B cell (primary cell): ENCODE measurements around the gene POFUT1. TPM values are rescaled to one million over a fixed set of nuclear protein-coding genes. Genes with fewer than 3 reads are reported as not detected.
"Not testable (repeated sequence)": the region's sequence is repeated elsewhere in the genome, so short reads cannot be mapped to it uniquely, and the experiment has no call there.

ENCODE experiments used
- ATAC-seq: fragments of 200-7000 bp; cut with Tn5 transposase; one replicate; pipeline ENCODE4 v1.10.0; 2021; ENCODE audit warnings: low read depth, mild to moderate bottlenecking, moderate number of reproducible peaks, moderate library complexity
- CTCF ChIA-PET: fragments of 350-600 bp; sonication (Branson Sonifier 250); formaldehyde crosslinking; loops from one replicate; lab custom pipeline; 2021; ENCODE audit warnings: antibody characterized with exemption, inconsistent platforms; lab: Charles Lee
- POLR2A ChIA-PET: fragments of 350-600 bp; sonication (Branson Sonifier 250); formaldehyde crosslinking; loops from one replicate; lab custom pipeline; 2021; ENCODE audit warnings: antibody characterized with exemption; lab: Charles Lee
- DNase-seq: peaks from one replicate; pipeline ENCODE4 v3.0.0; 2013
- H2AFZ ChIP-seq: 2 replicates; pipeline ENCODE4 v1.6.1; 2012; ENCODE audit warnings: mild to moderate bottlenecking, low read depth, low read length; ENCODE audit not compliant: insufficient read depth, poor library complexity, severe bottlenecking
- H3K27ac ChIP-seq, 2 donors: 1 replicate in 1 of 2; 2 replicates in 1 of 2; pipeline ENCODE4 v1.5.1; 2012 to 2013; ENCODE audit warnings: low read length in 2 of 2, mild to moderate bottlenecking in 2 of 2, moderate library complexity in 1 of 2
- H3K27me3 ChIP-seq, 4 experiments: fragments of 200-600 bp in 1 of 4; sonication (generic) in 1 of 4; replicated peaks in 1 of 4; 1 replicate in 2 of 4; 2 replicates in 2 of 4; pipeline versions ENCODE4 v1.6.1 to v1.7.0; 2013 to 2016; ENCODE audit warnings: low read length in 3 of 4, mild to moderate bottlenecking in 2 of 4, mixed read lengths in 1 of 4, moderate library complexity in 1 of 4; ENCODE audit not compliant: insufficient read depth in 4 of 4, control insufficient read depth in 3 of 4; ENCODE audit errors: control extremely low read depth in 1 of 4
- H3K36me3 ChIP-seq, 2 experiments: replicated peaks in 1 of 2; 1 replicate in 1 of 2; 2 replicates in 1 of 2; pipeline versions ENCODE4 v1.6.1 to v1.7.1; 2013; ENCODE audit warnings: low read length in 1 of 2; ENCODE audit not compliant: insufficient read depth in 2 of 2, control insufficient read depth in 1 of 2; ENCODE audit errors: control extremely low read depth in 1 of 2, extremely low read depth in 1 of 2
- H3K4me1 ChIP-seq, 2 donors: fragments of 200-600 bp in 1 of 2; sonication (generic) in 1 of 2; 1 replicate in 1 of 2; 2 replicates in 1 of 2; pipeline versions ENCODE4 v1.5.1 to v1.6.1; 2013 to 2017; ENCODE audit warnings: low read length in 2 of 2; ENCODE audit not compliant: control insufficient read depth in 2 of 2, insufficient read depth in 2 of 2
- H3K4me2 ChIP-seq: replicated peaks from 2 replicates; pipeline ENCODE3; 2012; ENCODE audit warnings: mild to moderate bottlenecking, low read depth, low read length; ENCODE audit not compliant: poor library complexity, severe bottlenecking
- H3K4me3 ChIP-seq, 5 experiments: fragments of 200-600 bp in 1 of 5; sonication (generic) in 1 of 5; 1 replicate in 3 of 5; 2 replicates in 2 of 5; pipeline versions ENCODE4 v1.5.1 to v1.7.0; 2011 to 2016; ENCODE audit warnings: low read length in 4 of 5, mild to moderate bottlenecking in 4 of 5, low read depth in 2 of 5, control low read depth in 1 of 5, moderate library complexity in 1 of 5; ENCODE audit not compliant: insufficient read depth in 1 of 5; ENCODE audit errors: control extremely low read depth in 1 of 5, extremely low read depth in 1 of 5
- H3K79me2 ChIP-seq: fragments of 200-600 bp; sonication (generic); one replicate; pipeline ENCODE4 v1.6.0; 2016; ENCODE audit warnings: low read length; ENCODE audit not compliant: control insufficient read depth, insufficient read depth
- H3K9ac ChIP-seq: fragments of 200-600 bp; sonication (generic); 2 replicates; pipeline ENCODE4 v1.6.1; 2017; ENCODE audit warnings: mild to moderate bottlenecking, low read length, moderate library complexity
- H3K9me3 ChIP-seq, 3 donors: one replicate each; pipeline versions ENCODE4 v1.6.1 to v1.7.1; 2013; ENCODE audit warnings: low read length in 2 of 3; ENCODE audit not compliant: control insufficient read depth in 2 of 3, insufficient read depth in 1 of 3; ENCODE audit errors: control extremely low read depth in 1 of 3
- H4K20me1 ChIP-seq: 2 replicates; pipeline ENCODE4 v1.6.0; 2012; ENCODE audit warnings: mild to moderate bottlenecking, low read length; ENCODE audit not compliant: insufficient read depth, control insufficient read depth, poor library complexity, severe bottlenecking
- H3K27ac Mint-ChIP-seq: one replicate; pipeline ENCODE4 v1.8.0; 2021; ENCODE audit warnings: mixed read lengths
- H3K27me3 Mint-ChIP-seq: one replicate; pipeline ENCODE4 v1.8.0; 2021; ENCODE audit warnings: mixed read lengths
- H3K4me1 Mint-ChIP-seq: one replicate; pipeline ENCODE4 v1.8.0; 2021; ENCODE audit warnings: mixed read lengths
- H3K4me3 Mint-ChIP-seq: one replicate; pipeline ENCODE4 v1.8.0; 2021; ENCODE audit warnings: mixed read lengths
- H3K9me3 Mint-ChIP-seq: one replicate; pipeline ENCODE4 v1.8.0; 2022; ENCODE audit warnings: mixed read lengths; ENCODE audit not compliant: insufficient read depth
- CTCF ChIP-seq: fragments of 200-600 bp; IDR thresholded peaks from one replicate; pipeline ENCODE4 v1.8.0; 2022; ENCODE audit warnings: antibody characterized with exemption, mild to moderate bottlenecking
- EZH2 ChIP-seq: IDR thresholded peaks from 2 replicates; pipeline ENCODE4 v1.6.1; 2012; ENCODE audit warnings: borderline replicate concordance, low read depth, mild to moderate bottlenecking, moderate library complexity, low read length; ENCODE audit not compliant: insufficient read depth, poor library complexity, severe bottlenecking
- WGBS: methylation state at CpG from one replicate; pipeline ENCODE4 v1.1.5; 2013; ENCODE audit warnings: missing lambda C conversion rate; ENCODE audit not compliant: insufficient coverage; 5-methylcytosine and 5-hydroxymethylcytosine counted together
- intact Hi-C: fragments of 100-400 bp; cut with micrococcal nuclease; formaldehyde crosslinking; loops from one replicate; pipeline ENCODE4 v1.10.0; 2022
- polyA plus RNA-seq: library from polyadenylated mRNA; depleted of rRNA; stranded (reverse); fragments of >200 nt; gene quantifications from 2 replicates; pipeline ENCODE4 v1.2.3, GENCODE V29; 2012
- total RNA-seq, 2 donors: library from RNA; stranded (reverse); fragments of 120-200 nt in 1 of 2; gene quantifications; 1 replicate in 1 of 2; 2 replicates in 1 of 2; pipeline versions ENCODE4 v1.2.3 to v1.2.4, GENCODE V29; 2013 to 2022

The POFUT1 gene
- total and polyA plus RNA-seq, 2 donors (not counting 1 experiment from before 2014, with no cell fraction given): 7.8 to 18.1 TPM

GRCh38 chr20:32251470-32251869, 43.8 kb downstream of the POFUT1 start:
- peaks cover 0 to 5% of the 10 kb centered on the region in 2 donors for H3K4me1 ChIP-seq
- H3K4me3 ChIP-seq: no peak overlapping the region
- no peaks in the 10 kb centered on the region for H3K27me3 ChIP-seq
- POLR2A ChIA-PET: no interaction called here
- no peaks in the 10 kb centered on the region for H3K79me2 ChIP-seq
- Mint-ChIP-seq H3K27me3 (peaks cover 4% of the 10 kb centered on the region), H3K9me3 (no peaks in the 10 kb centered on the region), H3K27ac (no peak overlapping the region), H3K4me3 (no peak overlapping the region), H3K4me1 (peaks cover 10% of the 10 kb centered on the region)
- intact Hi-C loops: no loop called here
- no peak overlapping the region for H3K9ac ChIP-seq
- DNase-seq: no peak
- ATAC-seq: no peak
- TF ChIP-seq CTCF (no peak), EZH2 (no peak)
- no peaks in the 10 kb centered on the region for H4K20me1 ChIP-seq
- CTCF ChIA-PET: no interaction called here
- no peak overlapping the region for H3K27ac ChIP-seq
- H3K4me2 ChIP-seq: no peak overlapping the region
- WGBS: 100% methylated on average over 3 of the region's 3 CpGs
- peaks cover 0 to 5% (median 3%) of the 10 kb centered on the region in 3 donors for H3K9me3 ChIP-seq
- H2AFZ ChIP-seq: no peak overlapping the region
- H3K36me3 ChIP-seq: no peaks in the 10 kb centered on the region

- Histone ChIP-seq H3K36me3 (no peaks in the 10 kb centered on the region), H3K27me3 (no peaks in the 10 kb centered on the region), H4K20me1 (no peaks in the 10 kb centered on the region), H3K4me2 (no peak overlapping the region), H3K79me2 (no peaks in the 10 kb centered on the region), H3K4me3 (no peak overlapping the region), H3K9me3 (peaks cover 0 to 5% (median 3%) of the 10 kb centered on the region in 3 donors), H3K9ac (no peak overlapping the region), H3K27ac (no peak overlapping the region), H2AFZ (no peak overlapping the region), H3K4me1 (peaks cover 0 to 5% of the 10 kb centered on the region in 2 donors)
- ATAC-seq: no peak
- ChIA-PET POLR2A (no interaction called here), CTCF (no interaction called here)
- intact Hi-C loops: no loop called here
- Mint-ChIP-seq H3K9me3 (no peaks in the 10 kb centered on the region), H3K4me1 (peaks cover 12% of the 10 kb centered on the region), H3K27me3 (peaks cover 4% of the 10 kb centered on the region), H3K4me3 (no peak overlapping the region), H3K27ac (no peak overlapping the region)
- TF ChIP-seq CTCF: no peak
- no peak for TF ChIP-seq EZH2
- DNase-seq: no peak
- 85% methylated on average over 4 of the region's 6 CpGs for WGBS
Observed at GRCh38 chr20:32252189-32252588, 44.5 kb downstream of the POFUT1 start.

GRCh38 chr20:32260973-32261372, 53.3 kb downstream of the POFUT1 start:
- H3K9me3 Mint-ChIP-seq, H3K27ac ChIP-seq, H3K27me3 Mint-ChIP-seq, ATAC-seq, H3K4me3 ChIP-seq, H3K4me1 ChIP-seq, H3K9ac ChIP-seq, H3K4me1 Mint-ChIP-seq, intact Hi-C loops, H2AFZ ChIP-seq, H3K27me3 ChIP-seq, H3K36me3 ChIP-seq, DNase-seq, POLR2A ChIA-PET, H3K27ac Mint-ChIP-seq, H3K9me3 ChIP-seq, H3K4me2 ChIP-seq, H3K79me2 ChIP-seq, H3K4me3 Mint-ChIP-seq, H4K20me1 ChIP-seq, CTCF ChIA-PET: not testable (repeated sequence)
- WGBS: 98% methylated on average over 10 of the region's 10 CpGs
